Retina (tissue), 1 donor: ENCODE measurements around the gene FDPS.

Source experiments
- DNase-seq: peaks from one replicate; pipeline ENCODE4 v3.0.0-alpha.2; 2016

Gene FDPS

GRCh38 chr1:155308493-155309422 is at the start of gene FDPS:
TSS of gene FDPS (plus strand) at chr1:155308866. CDS start at chr1:155309790, 924 bp downstream.
- DNase-seq, result peak; percentile 96

GRCh38 chr1:155260276-155260675 is 48.4 kb upstream of the FDPS start:
- no peak for DNase-seq

GRCh38 chr1:155261493-155261851 is 47.2 kb upstream of the FDPS start:
- DNase-seq, result no peak

GRCh38 chr1:155261852-155262673 is 46.6 kb upstream of the FDPS start, which contains the start of gene SCAMP3:
TSS of gene SCAMP3 (minus strand) at chr1:155262360. CDS start at chr1:155262151, 209 bp downstream.
- peak; percentile 94 for DNase-seq

- no peak for DNase-seq
These were observed 45.6 kb upstream of the FDPS start for GRCh38 chr1:155263067-155263466.

- no peak for DNase-seq
These were observed 42.1 kb upstream of the FDPS start for GRCh38 chr1:155266553-155266952.

- no peak for DNase-seq
These were observed 41.3 kb upstream of the FDPS start for GRCh38 chr1:155267373-155267772.

- DNase-seq, result no peak
These were observed 40.0 kb upstream of the FDPS start for GRCh38 chr1:155268630-155269029.

- DNase-seq, result no peak
These were observed 39.3 kb upstream of the FDPS start for GRCh38 chr1:155269381-155269780.

GRCh38 chr1:155272466-155273342 is 36.0 kb upstream of the FDPS start:
- DNase-seq, result no peak

GRCh38 chr1:155273343-155274245 is 35.1 kb upstream of the FDPS start, which contains the start of gene CLK2:
TSS of gene CLK2 (minus strand) at chr1:155273504. CDS start at chr1:155270977, 2,527 bp downstream.
- peak; percentile 93 for DNase-seq

- DNase-seq, result peak; percentile 95
These were observed 31.4 kb upstream of the FDPS start, which contains the start of gene HCN3 for GRCh38 chr1:155277070-155277901. TSS of gene HCN3 (plus strand) at chr1:155277463. CDS start at chr1:155277591, 128 bp downstream.

- peak; percentile 74 for DNase-seq
These were observed 30.6 kb upstream of the FDPS start for GRCh38 chr1:155277902-155278688.

GRCh38 chr1:155278689-155279160 is 29.9 kb upstream of the FDPS start:
- no peak for DNase-seq

- no peak for DNase-seq
These were observed 29.4 kb upstream of the FDPS start for GRCh38 chr1:155279268-155279667.

- no peak for DNase-seq
These were observed 26.1 kb upstream of the FDPS start for GRCh38 chr1:155282488-155283091.

GRCh38 chr1:155284476-155284875 is 24.2 kb upstream of the FDPS start:
- DNase-seq, result no peak

GRCh38 chr1:155285063-155285462 is 23.6 kb upstream of the FDPS start:
- DNase-seq, result no peak

- DNase-seq, result no peak
These were observed 23.0 kb upstream of the FDPS start for GRCh38 chr1:155285631-155286044.
